ENCODE results near the gene ATP11B.

ATP11B gene

DNA sequence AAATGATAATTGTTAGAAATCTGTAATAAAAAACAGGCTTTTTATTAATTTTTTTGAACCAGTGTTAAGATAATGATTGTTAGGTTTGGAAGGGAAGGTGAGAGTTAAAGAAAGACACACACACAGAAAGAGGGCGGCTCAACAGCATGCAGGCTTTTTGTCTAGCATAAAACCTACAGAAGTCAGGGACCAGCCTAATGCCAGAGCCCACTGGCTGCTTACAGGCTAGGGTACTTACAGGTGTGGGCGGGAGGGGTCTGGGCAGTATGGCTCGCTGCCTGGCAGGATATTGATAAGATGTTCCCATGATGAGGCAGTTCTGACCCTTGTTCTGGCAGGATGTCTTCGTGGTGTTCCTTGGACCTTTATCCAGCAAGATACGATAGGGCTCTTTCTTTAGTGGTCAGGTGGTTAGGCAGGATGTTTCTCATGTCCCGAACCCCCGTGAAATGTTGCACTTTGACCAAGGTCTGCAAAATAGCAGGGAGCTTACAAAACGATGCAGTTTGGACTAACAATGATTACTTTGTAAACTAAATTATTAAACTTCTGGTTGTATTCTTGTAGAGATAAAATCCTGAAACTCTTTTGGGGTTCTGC lies 102.3 kb downstream of the ATP11B start:
- no peak for ATAC-seq
- TF ChIP-seq CREB5 (CRISPR knock-in tag; IDR thresholded peaks at IDR 0.05; ENCODE audit: low read depth) (no peak), ISL1 (CRISPR knock-in tag; IDR thresholded peaks at IDR 0.05) (no peak), BACH2 (CRISPR knock-in tag; IDR thresholded peaks at IDR 0.05; ENCODE audit: borderline replicate concordance) (no peak), ZNF8 (CRISPR knock-in tag; IDR thresholded peaks at IDR 0.05) (no peak), ARNTL (CRISPR knock-in tag; IDR thresholded peaks at IDR 0.05; ENCODE audit: borderline replicate concordance, low read depth) (no peak), ZFP3 (CRISPR knock-in tag; IDR thresholded peaks at IDR 0.05) (no peak), TCF4 (CRISPR knock-in tag; IDR thresholded peaks at IDR 0.05; ENCODE audit: borderline replicate concordance) (no peak), RARB (CRISPR knock-in tag; IDR thresholded peaks at IDR 0.05) (no peak), SNAI2 (CRISPR knock-in tag; IDR thresholded peaks at IDR 0.05) (no peak)

GRCh38 chr3:182896553-182896952 lies 103.2 kb downstream of the ATP11B start:
- TF ChIP-seq RARB (CRISPR knock-in tag; IDR thresholded peaks at IDR 0.05): no peak
- no peak for TF ChIP-seq PPARA (CRISPR knock-in tag; IDR thresholded peaks at IDR 0.05; ENCODE audit: borderline replicate concordance)
- TF ChIP-seq TSHZ2 (CRISPR knock-in tag; IDR thresholded peaks at IDR 0.05): no peak
- TF ChIP-seq, protein P1, sequence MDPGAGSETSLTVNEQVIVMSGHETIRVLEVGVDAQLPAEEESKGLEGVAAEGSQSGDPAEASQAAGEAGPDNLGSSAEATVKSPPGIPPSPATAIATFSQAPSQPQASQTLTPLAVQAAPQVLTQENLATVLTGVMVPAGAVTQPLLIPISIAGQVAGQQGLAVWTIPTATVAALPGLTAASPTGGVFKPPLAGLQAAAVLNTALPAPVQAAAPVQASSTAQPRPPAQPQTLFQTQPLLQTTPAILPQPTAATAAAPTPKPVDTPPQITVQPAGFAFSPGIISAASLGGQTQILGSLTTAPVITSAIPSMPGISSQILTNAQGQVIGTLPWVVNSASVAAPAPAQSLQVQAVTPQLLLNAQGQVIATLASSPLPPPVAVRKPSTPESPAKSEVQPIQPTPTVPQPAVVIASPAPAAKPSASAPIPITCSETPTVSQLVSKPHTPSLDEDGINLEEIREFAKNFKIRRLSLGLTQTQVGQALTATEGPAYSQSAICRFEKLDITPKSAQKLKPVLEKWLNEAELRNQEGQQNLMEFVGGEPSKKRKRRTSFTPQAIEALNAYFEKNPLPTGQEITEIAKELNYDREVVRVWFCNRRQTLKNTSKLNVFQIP (CRISPR knock-in tag; IDR thresholded peaks at IDR 0.05; ENCODE audit: borderline replicate concordance, low read depth): no peak
- TF ChIP-seq OSR1 (CRISPR knock-in tag; IDR thresholded peaks at IDR 0.05): no peak
- no peak for TF ChIP-seq PATZ1 (CRISPR knock-in tag; IDR thresholded peaks at IDR 0.05; ENCODE audit: borderline replicate concordance)
- no peak for TF ChIP-seq CREB5 (CRISPR knock-in tag; IDR thresholded peaks at IDR 0.05; ENCODE audit: low read depth)
- TF ChIP-seq ESRRG (CRISPR knock-in tag; IDR thresholded peaks at IDR 0.05): no peak
- TF ChIP-seq ARNTL (CRISPR knock-in tag; IDR thresholded peaks at IDR 0.05; ENCODE audit: borderline replicate concordance, low read depth): no peak
- TF ChIP-seq ZFP30 (CRISPR knock-in tag; IDR thresholded peaks at IDR 0.05): no peak
- TF ChIP-seq, protein P2, sequence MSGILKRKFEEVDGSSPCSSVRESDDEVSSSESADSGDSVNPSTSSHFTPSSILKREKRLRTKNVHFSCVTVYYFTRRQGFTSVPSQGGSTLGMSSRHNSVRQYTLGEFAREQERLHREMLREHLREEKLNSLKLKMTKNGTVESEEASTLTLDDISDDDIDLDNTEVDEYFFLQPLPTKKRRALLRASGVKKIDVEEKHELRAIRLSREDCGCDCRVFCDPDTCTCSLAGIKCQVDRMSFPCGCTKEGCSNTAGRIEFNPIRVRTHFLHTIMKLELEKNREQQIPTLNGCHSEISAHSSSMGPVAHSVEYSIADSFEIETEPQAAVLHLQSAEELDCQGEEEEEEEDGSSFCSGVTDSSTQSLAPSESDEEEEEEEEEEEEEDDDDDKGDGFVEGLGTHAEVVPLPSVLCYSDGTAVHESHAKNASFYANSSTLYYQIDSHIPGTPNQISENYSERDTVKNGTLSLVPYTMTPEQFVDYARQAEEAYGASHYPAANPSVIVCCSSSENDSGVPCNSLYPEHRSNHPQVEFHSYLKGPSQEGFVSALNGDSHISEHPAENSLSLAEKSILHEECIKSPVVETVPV (CRISPR knock-in tag; IDR thresholded peaks at IDR 0.05): no peak
- ATAC-seq: no peak

GRCh38 chr3:182902236-182902635 lies 108.9 kb downstream of the ATP11B start:
- ATAC-seq: no peak

More at GRCh38 chr3:182902236-182902635, 108.9 kb downstream of the ATP11B start:
- TF ChIP-seq ESRRG (CRISPR knock-in tag; IDR thresholded peaks at IDR 0.05) (no peak), TSHZ2 (CRISPR knock-in tag; IDR thresholded peaks at IDR 0.05) (no peak), OSR1 (CRISPR knock-in tag; IDR thresholded peaks at IDR 0.05) (no peak), SNAI2 (CRISPR knock-in tag; IDR thresholded peaks at IDR 0.05) (no peak)
- TF ChIP-seq, protein P1 (CRISPR knock-in tag; IDR thresholded peaks at IDR 0.05; ENCODE audit: borderline replicate concordance, low read depth): no peak
- TF ChIP-seq, protein P2 (CRISPR knock-in tag; IDR thresholded peaks at IDR 0.05): no peak
